Nephron (organoid): ENCODE results near the gene SH2D2A.

Experiments used
- H3K27ac Mint-ChIP-seq, 3 experiments: 2 replicates each; pipeline ENCODE4 v1.8.0; 2020; ENCODE audit warnings: mixed read lengths in 3 of 3, mild to moderate bottlenecking in 2 of 3, moderate library complexity in 1 of 3
- H3K27me3 Mint-ChIP-seq: 2 replicates; pipeline ENCODE4 v1.8.0; 2021; ENCODE audit warnings: low read depth, mild to moderate bottlenecking, moderate library complexity, mixed read lengths
- H3K36me3 Mint-ChIP-seq: 2 replicates; pipeline ENCODE4 v1.8.0; 2020; ENCODE audit warnings: low read depth, mixed read lengths
- H3K4me1 Mint-ChIP-seq: 2 replicates; pipeline ENCODE4 v1.8.0; 2020; ENCODE audit warnings: mixed read lengths
- H3K4me3 Mint-ChIP-seq, 3 experiments: 2 replicates each; pipeline ENCODE4 v1.8.0; 2020; ENCODE audit warnings: mild to moderate bottlenecking in 3 of 3, mixed read lengths in 3 of 3, moderate library complexity in 2 of 3
- H3K9me3 Mint-ChIP-seq: 2 replicates; pipeline ENCODE4 v1.8.0; 2020; ENCODE audit warnings: mixed read lengths
- CTCF ChIP-seq, 3 experiments: fragments of 200-600 bp; sonication (generic); IDR thresholded peaks; one replicate each; pipeline ENCODE4 v1.5.0; 2021; ENCODE audit warnings: antibody characterized with exemption in 3 of 3; ENCODE audit not compliant: unreplicated experiment in 3 of 3

SH2D2A gene

GRCh38 chr1:156862997-156863599 lies 46.5 kb upstream of the SH2D2A start:
- Mint-ChIP-seq H3K27ac (peak overlapping the region in 2 of 3 experiments; percentile 9 to 47), H3K4me3 (peak overlapping the region; percentile 44 to 54 (median 45)), H3K36me3 (no peaks in the 10 kb centered on the region), H3K27me3 (peaks cover 66% of the 10 kb centered on the region), H3K4me1 (peaks cover 61% of the 10 kb centered on the region), H3K9me3 (no peaks in the 10 kb centered on the region)
- TF ChIP-seq CTCF (IDR thresholded peaks at IDR 0.05; ENCODE audit: unreplicated experiment in 3 of 3) = no peak

GRCh38 chr1:156862584-156862983 lies 45.9 kb upstream of the SH2D2A start:
- Mint-ChIP-seq H3K4me1 (peaks cover 65% of the 10 kb centered on the region), H3K36me3 (no peaks in the 10 kb centered on the region), H3K27me3 (peaks cover 68% of the 10 kb centered on the region), H3K9me3 (no peaks in the 10 kb centered on the region), H3K27ac (no peak overlapping the region), H3K4me3 (peak overlapping the region in 2 of 3 experiments; percentile 12 to 54)
- TF ChIP-seq CTCF (IDR thresholded peaks at IDR 0.05; ENCODE audit: unreplicated experiment in 3 of 3) = no peak

DNA sequence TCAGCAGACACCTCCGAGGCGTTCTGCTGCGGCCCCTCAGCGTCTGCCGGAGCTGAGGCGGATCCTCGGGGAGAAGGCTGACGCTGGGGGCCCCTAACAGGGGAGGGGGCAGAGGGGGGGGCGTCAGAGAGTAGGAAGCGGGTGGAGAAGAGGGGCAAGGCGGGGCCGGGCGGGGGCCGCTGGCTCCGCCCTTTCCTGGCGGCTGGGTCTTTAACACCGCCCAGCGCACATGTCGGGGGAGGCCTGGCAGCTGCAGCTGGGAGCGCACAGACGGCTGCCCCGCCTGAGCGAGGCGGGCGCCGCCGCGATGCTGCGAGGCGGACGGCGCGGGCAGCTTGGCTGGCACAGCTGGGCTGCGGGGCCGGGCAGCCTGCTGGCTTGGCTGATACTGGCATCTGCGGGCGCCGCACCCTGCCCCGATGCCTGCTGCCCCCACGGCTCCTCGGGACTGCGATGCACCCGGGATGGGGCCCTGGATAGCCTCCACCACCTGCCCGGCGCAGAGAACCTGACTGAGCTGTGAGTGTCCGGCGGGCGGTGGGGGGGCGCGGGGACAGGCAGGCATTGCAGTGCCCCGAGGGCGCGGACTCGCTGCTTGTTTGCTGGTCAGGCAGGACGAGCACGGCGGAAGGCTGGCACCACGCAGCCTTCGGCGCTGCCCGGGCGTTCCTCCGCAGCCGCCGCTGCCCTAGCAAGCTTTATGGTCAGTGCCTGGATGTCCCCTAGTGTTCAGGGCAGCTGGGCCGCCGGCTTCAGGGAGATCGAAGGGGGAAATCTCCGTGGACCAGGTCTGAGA lies 44.2 kb upstream of the SH2D2A start, which contains the start of gene NTRK1:
Gene NTRK1 (plus strand): TSS at position 238 of the 796 bp plus-strand sequence. CDS start 70 bp downstream, at position 308.
- peaks cover 59% of the 10 kb centered on the region for H3K4me1 Mint-ChIP-seq
- H3K4me3 Mint-ChIP-seq = peak within 1 kb of the TSS; percentile 79 to 87 (median 82)
- no peaks in the 10 kb centered on the region for H3K36me3 Mint-ChIP-seq
- peaks cover 83% of the 10 kb centered on the region for H3K27me3 Mint-ChIP-seq
- TF ChIP-seq CTCF (IDR thresholded peaks at IDR 0.05; ENCODE audit: unreplicated experiment in 3 of 3) = no peak
- no peaks in the 10 kb centered on the region for H3K9me3 Mint-ChIP-seq
- peak within 1 kb of the TSS in 1 of 3 experiments; percentile 7 for H3K27ac Mint-ChIP-seq

DNA sequence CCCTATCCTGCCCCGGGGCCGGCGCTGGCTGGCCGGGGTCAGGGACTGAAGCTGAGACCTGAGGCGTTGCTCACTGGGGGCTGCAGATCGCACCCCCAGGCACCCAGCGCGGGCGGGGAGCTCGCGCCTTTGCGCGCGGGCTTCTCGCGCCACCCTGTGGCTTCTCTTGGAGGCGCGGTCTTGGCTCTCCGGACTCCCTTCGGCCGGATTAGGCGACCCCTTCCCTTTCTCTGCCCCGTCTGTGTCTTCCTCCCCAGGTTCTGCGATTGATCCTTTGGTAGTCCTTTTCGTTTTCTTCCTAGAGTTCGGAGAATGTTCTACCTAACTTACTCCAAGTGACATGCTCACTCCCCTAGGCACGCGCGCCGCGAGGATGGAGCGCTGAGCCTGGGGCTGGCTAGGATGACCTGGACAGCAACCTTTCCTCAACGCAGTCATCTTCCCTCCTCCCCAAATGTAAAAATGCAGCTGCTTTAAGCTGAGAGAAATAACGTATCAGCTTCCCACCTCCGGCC lies 43.5 kb upstream of the SH2D2A start:
- Mint-ChIP-seq H3K36me3 (no peaks in the 10 kb centered on the region), H3K9me3 (no peaks in the 10 kb centered on the region), H3K4me3 (peak overlapping the region; percentile 79 to 87 (median 82)), H3K27ac (no peak overlapping the region), H3K27me3 (peaks cover 82% of the 10 kb centered on the region), H3K4me1 (peaks cover 52% of the 10 kb centered on the region)
- peak; percentile 82 to 93 (median 89) for TF ChIP-seq CTCF (IDR thresholded peaks at IDR 0.05; ENCODE audit: unreplicated experiment in 3 of 3)

- Mint-ChIP-seq H3K4me3 (peak overlapping the region; percentile 79 to 87 (median 82)), H3K27me3 (peaks cover 76% of the 10 kb centered on the region), H3K9me3 (no peaks in the 10 kb centered on the region), H3K36me3 (no peaks in the 10 kb centered on the region), H3K4me1 (peaks cover 55% of the 10 kb centered on the region), H3K27ac (no peak overlapping the region)
- TF ChIP-seq CTCF (IDR thresholded peaks at IDR 0.05; ENCODE audit: unreplicated experiment in 3 of 3) = no peak
Observed at GRCh38 chr1:156859523-156860112, 43.0 kb upstream of the SH2D2A start.
